ENCODE measurements around the gene SCN11A. TPM values are rescaled to one million over a fixed set of nuclear protein-coding genes. Genes with fewer than 3 reads are reported as not detected.

The SCN11A gene
- total and polyA plus RNA-seq, 9 of the 15 experiments (the other 6 are each of a cell fraction or from before 2014, with no cell fraction given), result 0.01 to 0.05 (median 0.04) TPM; not detected in 6

DNA sequence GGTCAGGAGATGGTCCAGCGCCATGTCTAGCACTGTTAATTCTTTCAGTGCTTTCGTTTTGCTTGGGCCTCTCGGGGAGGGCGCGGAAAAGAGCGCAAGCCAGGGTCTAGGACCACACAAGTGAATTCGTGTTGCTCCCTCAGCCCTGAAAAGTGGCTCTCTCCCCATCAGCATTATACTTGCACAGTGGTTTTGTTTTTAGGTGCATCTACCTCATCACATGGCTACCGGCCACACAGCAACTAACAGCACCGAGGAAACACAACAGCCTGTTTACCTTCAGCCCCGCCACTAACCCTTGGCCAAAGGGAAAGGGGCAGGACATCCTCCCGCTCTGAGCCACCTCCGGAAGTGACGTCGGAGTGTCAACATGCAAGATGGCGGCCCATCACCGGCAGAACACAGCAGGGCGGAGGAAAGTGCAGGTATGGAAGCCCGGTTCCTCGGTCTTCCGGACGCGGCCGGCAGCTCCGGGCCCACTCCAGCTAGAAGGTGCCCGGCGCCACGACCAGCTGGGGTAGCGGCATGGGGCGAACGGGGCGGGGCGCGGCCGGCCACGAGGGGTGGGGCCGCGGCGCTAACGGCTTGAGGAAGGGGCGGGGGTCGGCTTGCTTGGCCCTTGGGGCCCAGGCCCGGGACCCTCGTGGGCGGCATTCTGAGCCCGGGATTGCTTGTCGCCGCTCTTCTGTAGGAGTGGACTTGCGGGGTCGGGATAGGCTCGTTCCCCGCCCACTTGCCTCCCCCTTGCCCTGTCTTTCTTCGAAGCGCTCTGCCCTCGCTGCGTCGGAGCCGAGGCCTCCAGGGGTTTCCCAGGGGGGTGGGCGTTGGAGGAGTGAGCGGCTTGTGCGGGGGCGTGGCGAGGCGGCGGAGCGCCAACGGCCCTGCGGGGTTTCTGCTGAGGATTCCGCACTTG lies at the start of gene SCN11A, which contains the start of gene WDR48 (continued):
- TF ChIP-seq, protein P1, sequence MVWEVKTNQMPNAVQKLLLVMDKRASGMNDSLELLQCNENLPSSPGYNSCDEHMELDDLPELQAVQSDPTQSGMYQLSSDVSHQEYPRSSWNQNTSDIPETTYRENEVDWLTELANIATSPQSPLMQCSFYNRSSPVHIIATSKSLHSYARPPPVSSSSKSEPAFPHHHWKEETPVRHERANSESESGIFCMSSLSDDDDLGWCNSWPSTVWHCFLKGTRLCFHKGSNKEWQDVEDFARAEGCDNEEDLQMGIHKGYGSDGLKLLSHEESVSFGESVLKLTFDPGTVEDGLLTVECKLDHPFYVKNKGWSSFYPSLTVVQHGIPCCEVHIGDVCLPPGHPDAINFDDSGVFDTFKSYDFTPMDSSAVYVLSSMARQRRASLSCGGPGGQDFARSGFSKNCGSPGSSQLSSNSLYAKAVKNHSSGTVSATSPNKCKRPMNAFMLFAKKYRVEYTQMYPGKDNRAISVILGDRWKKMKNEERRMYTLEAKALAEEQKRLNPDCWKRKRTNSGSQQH (CRISPR knock-in tag; IDR thresholded peaks at IDR 0.05), result 0 out of 2 replicates have a peak, but pooled peaks have one; percentile 4
- peak; percentile 59 for TF ChIP-seq CEBPG (CRISPR knock-in tag; IDR thresholded peaks at IDR 0.05)
- TF ChIP-seq CEBPG (tag; conservative IDR thresholded peaks at IDR 0.05 in 1 of 2, IDR thresholded peaks at IDR 0.05 in 1 of 2), result no peak; a peak in 1 of 4 replicates
- no peak for TF ChIP-seq FOS (IDR thresholded peaks at IDR 0.05; ENCODE audit: extremely low read depth, insufficient read length)
- TF ChIP-seq POLR2B (IDR thresholded peaks at IDR 0.05; ENCODE audit: low read depth, partially characterized antibody), result peak; percentile 96
- no peak for TF ChIP-seq RFX1 (IDR thresholded peaks at IDR 0.05)
- no peak for TF ChIP-seq ZFP36 (IDR thresholded peaks at IDR 0.05; ENCODE audit: low read depth, low read length, partially characterized antibody)
- TF ChIP-seq BACH1 (tag; IDR thresholded peaks at IDR 0.05), result no peak
- TF ChIP-seq CBX3 (IDR thresholded peaks at IDR 0.05; ENCODE audit: borderline replicate concordance in 1 of 2, low read length in 2 of 2), result peak in 1 of 2 experiments; percentile 91; a peak in 1 of 3 replicates
- TF ChIP-seq TAF1 (IDR thresholded peaks at IDR 0.05; ENCODE audit: control insufficient read depth, extremely low read depth, insufficient read depth, low read length, severe bottlenecking), result peak; percentile 98
- peak; percentile 99 to 100 for TF ChIP-seq FOXA3 (CRISPR knock-in tag; conservative IDR thresholded peaks at IDR 0.05 in 1 of 2, IDR thresholded peaks at IDR 0.05 in 1 of 2)
- no peak for TF ChIP-seq ZNF174 (CRISPR knock-in tag; IDR thresholded peaks at IDR 0.05)
- no peak for TF ChIP-seq CBX8 (IDR thresholded peaks at IDR 0.05; ENCODE audit: borderline replicate concordance, extremely low read depth, low read depth, low read length, poor library complexity, severe bottlenecking)
- no peak for TF ChIP-seq SIRT6 (IDR thresholded peaks at IDR 0.05; ENCODE audit: low read depth, low read length)
- no peak for TF ChIP-seq ZNF347 (CRISPR knock-in tag; IDR thresholded peaks at IDR 0.05; ENCODE audit: low read depth)
- TF ChIP-seq CBFA2T3 (IDR thresholded peaks at IDR 0.05), result no peak
- TF ChIP-seq, protein P2, sequence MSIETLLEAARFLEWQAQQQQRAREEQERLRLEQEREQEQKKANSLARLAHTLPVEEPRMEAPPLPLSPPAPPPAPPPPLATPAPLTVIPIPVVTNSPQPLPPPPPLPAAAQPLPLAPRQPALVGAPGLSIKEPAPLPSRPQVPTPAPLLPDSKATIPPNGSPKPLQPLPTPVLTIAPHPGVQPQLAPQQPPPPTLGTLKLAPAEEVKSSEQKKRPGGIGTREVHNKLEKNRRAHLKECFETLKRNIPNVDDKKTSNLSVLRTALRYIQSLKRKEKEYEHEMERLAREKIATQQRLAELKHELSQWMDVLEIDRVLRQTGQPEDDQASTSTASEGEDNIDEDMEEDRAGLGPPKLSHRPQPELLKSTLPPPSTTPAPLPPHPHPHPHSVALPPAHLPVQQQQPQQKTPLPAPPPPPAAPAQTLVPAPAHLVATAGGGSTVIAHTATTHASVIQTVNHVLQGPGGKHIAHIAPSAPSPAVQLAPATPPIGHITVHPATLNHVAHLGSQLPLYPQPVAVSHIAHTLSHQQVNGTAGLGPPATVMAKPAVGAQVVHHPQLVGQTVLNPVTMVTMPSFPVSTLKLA (conservative IDR thresholded peaks at IDR 0.05), result peak; percentile 85 to 92
- TF ChIP-seq GABPA (tag; conservative IDR thresholded peaks at IDR 0.05; ENCODE audit: low read depth), result peak; percentile 97
- TF ChIP-seq, protein P3, sequence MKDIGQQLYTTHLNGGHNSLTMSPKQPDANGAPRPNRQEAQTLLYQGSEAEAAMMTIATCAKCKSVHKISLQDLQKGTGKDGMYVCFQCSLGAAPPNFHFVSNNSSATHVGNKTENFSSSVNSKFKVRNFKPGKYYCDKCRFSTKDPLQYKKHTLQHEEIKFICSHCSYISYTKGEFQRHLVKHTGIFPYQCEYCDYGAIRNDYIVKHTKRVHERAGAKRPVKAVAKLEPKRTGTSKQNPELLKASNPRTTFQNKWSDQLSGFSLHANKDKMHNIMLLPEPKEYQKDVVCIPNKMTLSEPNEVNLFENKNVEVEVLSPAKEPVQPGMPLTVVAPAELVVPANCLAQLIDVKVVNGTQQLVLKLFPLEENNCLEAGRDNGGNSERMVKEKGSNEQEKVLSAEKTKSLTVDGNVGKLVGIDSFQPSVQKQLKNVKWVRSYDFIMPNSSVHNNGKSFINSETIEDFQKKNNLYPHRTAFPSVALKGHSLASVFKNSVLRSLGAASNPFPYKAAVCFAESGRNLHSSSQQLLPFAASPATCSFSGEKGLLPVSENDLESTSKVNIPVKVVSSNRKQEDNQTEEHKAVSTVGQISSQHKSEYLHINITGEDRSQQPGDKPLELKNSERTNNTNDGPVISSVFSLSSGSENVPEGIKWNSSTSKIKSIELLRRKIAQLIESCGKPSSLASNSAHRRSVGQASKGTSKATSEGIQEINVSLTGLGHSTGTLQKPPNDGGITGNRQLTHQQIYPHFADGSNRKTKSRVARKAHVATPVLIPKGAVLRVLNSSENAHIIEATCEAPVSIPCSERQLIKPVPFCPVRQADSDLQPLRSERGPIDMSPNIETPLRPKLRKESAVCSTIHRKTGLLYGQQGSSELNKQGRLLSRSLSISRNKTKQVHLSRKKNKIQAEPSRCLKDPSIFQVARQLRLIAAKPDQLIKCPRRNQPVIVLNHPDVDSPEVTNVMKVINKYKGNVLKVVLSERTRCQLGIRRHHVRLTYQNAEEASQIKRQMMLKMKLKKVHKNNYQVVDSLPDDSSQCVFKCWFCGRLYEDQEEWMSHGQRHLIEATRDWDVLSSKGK (CRISPR knock-in tag; IDR thresholded peaks at IDR 0.05), result no peak
